ENCODE data around the gene XPO5.
A peak's percentile ranks its signal among the peaks of the same experiment; 100 is the strongest.

Gene XPO5

GRCh38 chr6:43478008-43478372 lies 97.8 kb downstream of the XPO5 start:
- Histone ChIP-seq H3K4me2 (ENCODE audit: low read length, poor library complexity, severe bottlenecking) (peak overlapping the region; percentile 69), H3K4me1 (ENCODE audit: control insufficient read depth, insufficient read depth, low read depth, low read length) (peaks cover 6% of the 10 kb centered on the region), H3K14ac (ENCODE audit: low read length in 2 of 2) (no peak overlapping the region), H4K8ac (ENCODE audit: low read length) (no peak overlapping the region), H3K36me3 (ENCODE audit: control insufficient read depth in 1 of 2, insufficient read depth in 2 of 2, low read depth in 1 of 2, low read length in 2 of 2) (peaks cover 0 to 3% of the 10 kb centered on the region in 2 experiments), H3K4me3 (ENCODE audit: insufficient read depth in 1 of 2, low read depth in 1 of 2, low read length in 2 of 2) (peak overlapping the region; percentile 70 to 95), H3K27me3 (ENCODE audit: control insufficient read depth in 1 of 2, insufficient read depth in 1 of 2, low read length in 2 of 2) (no peaks in the 10 kb centered on the region), H3K27ac (ENCODE audit: low read length, poor library complexity, severe bottlenecking) (no peak overlapping the region), H3K23ac (ENCODE audit: low read length in 2 of 2) (no peak overlapping the region), H3K18ac (ENCODE audit: low read depth in 1 of 2, low read length in 2 of 2) (no peak overlapping the region), H3K9ac (ENCODE audit: low read length) (peak overlapping the region; percentile 94), H2BK120ac (ENCODE audit: low read depth, low read length) (no peak overlapping the region), H2BK5ac (ENCODE audit: low read depth, low read length, poor library complexity, severe bottlenecking) (no peak overlapping the region), H3K9me3 (ENCODE audit: control insufficient read depth, low read length) (no peaks in the 10 kb centered on the region), H3K79me1 (replicated peaks; ENCODE audit: low read length, poor library complexity, severe bottlenecking) (peaks cover 31% of the 10 kb centered on the region), H2BK15ac (ENCODE audit: low read depth, poor library complexity, severe bottlenecking) (no peak overlapping the region), H2AFZ (ENCODE audit: low read depth, low read length) (no peak overlapping the region), H3K4ac (ENCODE audit: low read depth in 1 of 2, low read length in 2 of 2) (peak overlapping the region in 1 of 2 experiments; percentile 13), H2AK5ac (ENCODE audit: low read length, severe bottlenecking) (no peak overlapping the region), H4K91ac (ENCODE audit: low read length) (peak overlapping the region; percentile 31), H2BK12ac (ENCODE audit: low read length in 2 of 2) (no peak overlapping the region)
- no peak for DNase-seq
- WGBS = 32% methylated on average over 3 of the region's 3 CpGs

- Histone ChIP-seq H3K9me3 (ENCODE audit: control insufficient read depth, low read length) (no peaks in the 10 kb centered on the region), H3K9ac (ENCODE audit: low read length) (peak within 1 kb of the TSS; percentile 94), H4K8ac (ENCODE audit: low read length) (peak within 1 kb of the TSS; percentile 88), H3K14ac (ENCODE audit: low read length in 2 of 2) (no peak within 1 kb of the TSS), H2BK12ac (ENCODE audit: low read length in 2 of 2) (no peak within 1 kb of the TSS), H3K79me1 (replicated peaks; ENCODE audit: low read length, poor library complexity, severe bottlenecking) (peaks cover 30% of the 10 kb centered on the region), H3K23ac (ENCODE audit: low read length in 2 of 2) (no peak within 1 kb of the TSS), H3K36me3 (ENCODE audit: control insufficient read depth in 1 of 2, insufficient read depth in 2 of 2, low read depth in 1 of 2, low read length in 2 of 2) (peaks cover 0 to 3% of the 10 kb centered on the region in 2 experiments), H2AK5ac (ENCODE audit: low read length, severe bottlenecking) (no peak within 1 kb of the TSS), H4K91ac (ENCODE audit: low read length) (peak within 1 kb of the TSS; percentile 31), H3K4me1 (ENCODE audit: control insufficient read depth, insufficient read depth, low read depth, low read length) (peaks cover 6% of the 10 kb centered on the region), H2BK15ac (ENCODE audit: low read depth, poor library complexity, severe bottlenecking) (no peak within 1 kb of the TSS), H2AFZ (ENCODE audit: low read depth, low read length) (peak within 1 kb of the TSS; percentile 89), H3K27me3 (ENCODE audit: control insufficient read depth in 1 of 2, insufficient read depth in 1 of 2, low read length in 2 of 2) (peaks cover 0 to 3% of the 10 kb centered on the region in 2 experiments), H3K4me2 (ENCODE audit: low read length, poor library complexity, severe bottlenecking) (peak within 1 kb of the TSS; percentile 85), H2BK5ac (ENCODE audit: low read depth, low read length, poor library complexity, severe bottlenecking) (peak within 1 kb of the TSS; percentile 68), H3K27ac (ENCODE audit: low read length, poor library complexity, severe bottlenecking) (peak within 1 kb of the TSS; percentile 48), H3K4ac (ENCODE audit: low read depth in 1 of 2, low read length in 2 of 2) (peak within 1 kb of the TSS; percentile 11 to 13), H3K18ac (ENCODE audit: low read depth in 1 of 2, low read length in 2 of 2) (peak within 1 kb of the TSS in 1 of 2 experiments; percentile 37), H2BK120ac (ENCODE audit: low read depth, low read length) (no peak within 1 kb of the TSS), H3K4me3 (ENCODE audit: insufficient read depth in 1 of 2, low read depth in 1 of 2, low read length in 2 of 2) (peak within 1 kb of the TSS; percentile 70 to 95)
- 3% methylated on average over 33 of the region's 34 CpGs for WGBS
- peak; percentile 91 for DNase-seq
Measured at GRCh38 chr6:43477235-43478007, 98.4 kb downstream of the XPO5 start, which contains the start of gene TJAP1. TJAP1 (plus strand) TSS chr6:43477570; CDS start chr6:43499002, 21,432 bp downstream.

GRCh38 chr6:43476746-43477145 lies 99.1 kb downstream of the XPO5 start:
- DNase-seq = no peak
- Histone ChIP-seq H2AFZ (ENCODE audit: low read depth, low read length) (peak overlapping the region; percentile 89), H3K4me2 (ENCODE audit: low read length, poor library complexity, severe bottlenecking) (peak overlapping the region; percentile 85), H3K14ac (ENCODE audit: low read length in 2 of 2) (no peak overlapping the region), H3K9ac (ENCODE audit: low read length) (peak overlapping the region; percentile 94), H3K4me1 (ENCODE audit: control insufficient read depth, insufficient read depth, low read depth, low read length) (peaks cover 6% of the 10 kb centered on the region), H3K4ac (ENCODE audit: low read depth in 1 of 2, low read length in 2 of 2) (peak overlapping the region in 1 of 2 experiments; percentile 11), H2BK15ac (ENCODE audit: low read depth, poor library complexity, severe bottlenecking) (no peak overlapping the region), H2BK12ac (ENCODE audit: low read length in 2 of 2) (no peak overlapping the region), H2BK5ac (ENCODE audit: low read depth, low read length, poor library complexity, severe bottlenecking) (no peak overlapping the region), H3K27me3 (ENCODE audit: control insufficient read depth in 1 of 2, insufficient read depth in 1 of 2, low read length in 2 of 2) (peaks cover under 1 to 4% of the 10 kb centered on the region in 2 experiments), H4K8ac (ENCODE audit: low read length) (no peak overlapping the region), H2BK120ac (ENCODE audit: low read depth, low read length) (no peak overlapping the region), H3K18ac (ENCODE audit: low read depth in 1 of 2, low read length in 2 of 2) (no peak overlapping the region), H2AK5ac (ENCODE audit: low read length, severe bottlenecking) (no peak overlapping the region), H3K9me3 (ENCODE audit: control insufficient read depth, low read length) (no peaks in the 10 kb centered on the region), H3K27ac (ENCODE audit: low read length, poor library complexity, severe bottlenecking) (peak overlapping the region; percentile 48), H4K91ac (ENCODE audit: low read length) (no peak overlapping the region), H3K4me3 (ENCODE audit: insufficient read depth in 1 of 2, low read depth in 1 of 2, low read length in 2 of 2) (peak overlapping the region in 1 of 2 experiments; percentile 95), H3K36me3 (ENCODE audit: control insufficient read depth in 1 of 2, insufficient read depth in 2 of 2, low read depth in 1 of 2, low read length in 2 of 2) (peaks cover 0 to 3% of the 10 kb centered on the region in 2 experiments), H3K79me1 (replicated peaks; ENCODE audit: low read length, poor library complexity, severe bottlenecking) (peaks cover 24% of the 10 kb centered on the region), H3K23ac (ENCODE audit: low read length in 2 of 2) (no peak overlapping the region)
- WGBS = 46% methylated on average over 2 of the region's 2 CpGs

- Histone ChIP-seq H3K14ac (ENCODE audit: low read length in 2 of 2) (no peak overlapping the region), H4K91ac (ENCODE audit: low read length) (no peak overlapping the region)
- WGBS = 86% methylated on average over 6 of the region's 6 CpGs
Measured at GRCh38 chr6:43475516-43475915, 100.3 kb downstream of the XPO5 start.

More at GRCh38 chr6:43475516-43475915, 100.3 kb downstream of the XPO5 start:
- Histone ChIP-seq H3K4me2 (ENCODE audit: low read length, poor library complexity, severe bottlenecking) (no peak overlapping the region), H2BK120ac (ENCODE audit: low read depth, low read length) (no peak overlapping the region), H3K9me3 (ENCODE audit: control insufficient read depth, low read length) (no peaks in the 10 kb centered on the region), H2AK5ac (ENCODE audit: low read length, severe bottlenecking) (no peak overlapping the region), H3K9ac (ENCODE audit: low read length) (no peak overlapping the region), H3K4ac (ENCODE audit: low read depth in 1 of 2, low read length in 2 of 2) (no peak overlapping the region), H4K8ac (ENCODE audit: low read length) (no peak overlapping the region), H2BK12ac (ENCODE audit: low read length in 2 of 2) (no peak overlapping the region), H3K79me1 (replicated peaks; ENCODE audit: low read length, poor library complexity, severe bottlenecking) (peaks cover 19% of the 10 kb centered on the region), H2AFZ (ENCODE audit: low read depth, low read length) (no peak overlapping the region), H3K27me3 (ENCODE audit: control insufficient read depth in 1 of 2, insufficient read depth in 1 of 2, low read length in 2 of 2) (peaks cover 4 to 11% of the 10 kb centered on the region in 2 experiments), H3K4me1 (ENCODE audit: control insufficient read depth, insufficient read depth, low read depth, low read length) (peaks cover 6% of the 10 kb centered on the region), H3K36me3 (ENCODE audit: control insufficient read depth in 1 of 2, insufficient read depth in 2 of 2, low read depth in 1 of 2, low read length in 2 of 2) (peaks cover 0 to 3% of the 10 kb centered on the region in 2 experiments), H2BK15ac (ENCODE audit: low read depth, poor library complexity, severe bottlenecking) (no peak overlapping the region), H3K27ac (ENCODE audit: low read length, poor library complexity, severe bottlenecking) (no peak overlapping the region), H3K23ac (ENCODE audit: low read length in 2 of 2) (no peak overlapping the region), H2BK5ac (ENCODE audit: low read depth, low read length, poor library complexity, severe bottlenecking) (no peak overlapping the region), H3K18ac (ENCODE audit: low read depth in 1 of 2, low read length in 2 of 2) (no peak overlapping the region), H3K4me3 (ENCODE audit: insufficient read depth in 1 of 2, low read depth in 1 of 2, low read length in 2 of 2) (no peak overlapping the region)
- DNase-seq = no peak

Measured in mesenchymal stem cell (in vitro differentiated cells and primary cell).